WTC11 (cell line): ENCODE results near the gene RPH3AL.

Source experiments
- FOXJ3 ChIP-seq: sonication (generic); formaldehyde crosslinking; IDR thresholded peaks from 2 replicates; pipeline ENCODE4 v1.9.0; 2021; ENCODE audit warnings: missing genetic modification reagents, mild to moderate bottlenecking, borderline replicate concordance
- MYBL2 ChIP-seq: sonication (generic); formaldehyde crosslinking; IDR thresholded peaks from 2 replicates; pipeline ENCODE4 v1.8.1; 2023; ENCODE audit warnings: mild to moderate bottlenecking, moderate library complexity, missing genetic modification reagents
- RELA ChIP-seq: sonication (generic); formaldehyde crosslinking; IDR thresholded peaks from 2 replicates; pipeline ENCODE4 v1.8.1; 2022; ENCODE audit warnings: missing genetic modification reagents, mild to moderate bottlenecking, borderline replicate concordance
- TEAD4 ChIP-seq: sonication (generic); formaldehyde crosslinking; IDR thresholded peaks from 2 replicates; pipeline ENCODE4 v1.8.0; 2022; ENCODE audit warnings: mild to moderate bottlenecking, missing genetic modification reagents
- ZNF121 ChIP-seq: sonication (generic); formaldehyde crosslinking; IDR thresholded peaks from 2 replicates; pipeline ENCODE4 v1.8.0; 2023; ENCODE audit warnings: missing genetic modification reagents
- TF ChIP-seq, protein P1 (sequence below): fragments of 200-600 bp; IDR thresholded peaks from 2 replicates; pipeline ENCODE4 v1.8.0; 2022; ENCODE audit warnings: antibody characterized with exemption
- TF ChIP-seq, protein P2 (sequence below): fragments of 250-450 bp; sonication (Bioruptor Pico); IDR thresholded peaks from 2 replicates; pipeline ENCODE4 v1.9.0; 2021; ENCODE audit warnings: mild to moderate bottlenecking
- TF ChIP-seq, protein P3 (sequence below): sonication (generic); formaldehyde crosslinking; IDR thresholded peaks from 2 replicates; pipeline ENCODE4 v1.8.1; 2022; ENCODE audit warnings: mild to moderate bottlenecking, moderate library complexity, missing genetic modification reagents

DNA sequence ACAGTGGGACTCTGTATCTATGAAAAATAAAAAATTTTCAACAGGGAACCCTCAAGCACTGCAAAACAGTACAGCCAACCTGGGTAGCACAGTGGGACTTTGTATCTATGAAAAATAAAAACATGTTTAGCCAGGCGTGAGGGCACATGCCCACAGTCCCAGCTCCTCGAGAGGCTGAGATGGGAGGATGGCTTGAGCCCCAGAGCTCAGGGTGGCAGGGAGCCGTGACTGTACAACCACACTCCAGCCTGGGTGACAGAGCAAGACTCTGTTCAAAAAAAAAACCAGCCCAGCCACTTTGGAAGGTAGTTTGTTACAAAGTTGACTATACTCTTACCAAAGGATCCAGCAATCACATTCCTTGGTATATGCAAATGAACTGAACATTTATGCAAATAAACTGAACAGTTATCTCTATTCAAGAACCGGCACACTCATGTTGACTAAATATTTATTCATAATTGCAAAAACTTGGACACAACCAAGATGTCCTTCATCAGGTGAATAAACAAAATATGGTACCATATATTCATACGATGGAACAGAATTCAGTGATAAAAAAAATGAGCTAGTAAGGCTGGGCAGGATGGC, 5.2 kb downstream of the RPH3AL start:
- TF ChIP-seq, protein P1, sequence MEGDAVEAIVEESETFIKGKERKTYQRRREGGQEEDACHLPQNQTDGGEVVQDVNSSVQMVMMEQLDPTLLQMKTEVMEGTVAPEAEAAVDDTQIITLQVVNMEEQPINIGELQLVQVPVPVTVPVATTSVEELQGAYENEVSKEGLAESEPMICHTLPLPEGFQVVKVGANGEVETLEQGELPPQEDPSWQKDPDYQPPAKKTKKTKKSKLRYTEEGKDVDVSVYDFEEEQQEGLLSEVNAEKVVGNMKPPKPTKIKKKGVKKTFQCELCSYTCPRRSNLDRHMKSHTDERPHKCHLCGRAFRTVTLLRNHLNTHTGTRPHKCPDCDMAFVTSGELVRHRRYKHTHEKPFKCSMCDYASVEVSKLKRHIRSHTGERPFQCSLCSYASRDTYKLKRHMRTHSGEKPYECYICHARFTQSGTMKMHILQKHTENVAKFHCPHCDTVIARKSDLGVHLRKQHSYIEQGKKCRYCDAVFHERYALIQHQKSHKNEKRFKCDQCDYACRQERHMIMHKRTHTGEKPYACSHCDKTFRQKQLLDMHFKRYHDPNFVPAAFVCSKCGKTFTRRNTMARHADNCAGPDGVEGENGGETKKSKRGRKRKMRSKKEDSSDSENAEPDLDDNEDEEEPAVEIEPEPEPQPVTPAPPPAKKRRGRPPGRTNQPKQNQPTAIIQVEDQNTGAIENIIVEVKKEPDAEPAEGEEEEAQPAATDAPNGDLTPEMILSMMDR = no peak
- TF ChIP-seq RELA (CRISPR knock-in tag) = no peak
- no peak for TF ChIP-seq TEAD4 (CRISPR knock-in tag)
- TF ChIP-seq MYBL2 = no peak
- no peak for TF ChIP-seq ZNF121 (CRISPR knock-in tag)
- TF ChIP-seq, protein P2, sequence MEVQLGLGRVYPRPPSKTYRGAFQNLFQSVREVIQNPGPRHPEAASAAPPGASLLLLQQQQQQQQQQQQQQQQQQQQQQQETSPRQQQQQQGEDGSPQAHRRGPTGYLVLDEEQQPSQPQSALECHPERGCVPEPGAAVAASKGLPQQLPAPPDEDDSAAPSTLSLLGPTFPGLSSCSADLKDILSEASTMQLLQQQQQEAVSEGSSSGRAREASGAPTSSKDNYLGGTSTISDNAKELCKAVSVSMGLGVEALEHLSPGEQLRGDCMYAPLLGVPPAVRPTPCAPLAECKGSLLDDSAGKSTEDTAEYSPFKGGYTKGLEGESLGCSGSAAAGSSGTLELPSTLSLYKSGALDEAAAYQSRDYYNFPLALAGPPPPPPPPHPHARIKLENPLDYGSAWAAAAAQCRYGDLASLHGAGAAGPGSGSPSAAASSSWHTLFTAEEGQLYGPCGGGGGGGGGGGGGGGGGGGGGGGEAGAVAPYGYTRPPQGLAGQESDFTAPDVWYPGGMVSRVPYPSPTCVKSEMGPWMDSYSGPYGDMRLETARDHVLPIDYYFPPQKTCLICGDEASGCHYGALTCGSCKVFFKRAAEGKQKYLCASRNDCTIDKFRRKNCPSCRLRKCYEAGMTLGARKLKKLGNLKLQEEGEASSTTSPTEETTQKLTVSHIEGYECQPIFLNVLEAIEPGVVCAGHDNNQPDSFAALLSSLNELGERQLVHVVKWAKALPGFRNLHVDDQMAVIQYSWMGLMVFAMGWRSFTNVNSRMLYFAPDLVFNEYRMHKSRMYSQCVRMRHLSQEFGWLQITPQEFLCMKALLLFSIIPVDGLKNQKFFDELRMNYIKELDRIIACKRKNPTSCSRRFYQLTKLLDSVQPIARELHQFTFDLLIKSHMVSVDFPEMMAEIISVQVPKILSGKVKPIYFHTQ (CRISPR knock-in tag) = no peak
- TF ChIP-seq, protein P3, sequence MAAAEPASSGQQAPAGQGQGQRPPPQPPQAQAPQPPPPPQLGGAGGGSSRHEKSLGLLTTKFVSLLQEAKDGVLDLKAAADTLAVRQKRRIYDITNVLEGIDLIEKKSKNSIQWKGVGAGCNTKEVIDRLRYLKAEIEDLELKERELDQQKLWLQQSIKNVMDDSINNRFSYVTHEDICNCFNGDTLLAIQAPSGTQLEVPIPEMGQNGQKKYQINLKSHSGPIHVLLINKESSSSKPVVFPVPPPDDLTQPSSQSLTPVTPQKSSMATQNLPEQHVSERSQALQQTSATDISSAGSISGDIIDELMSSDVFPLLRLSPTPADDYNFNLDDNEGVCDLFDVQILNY = no peak
- TF ChIP-seq FOXJ3 (CRISPR knock-in tag) = no peak
